H1 (cell line): Measurements from ENCODE around the gene TLL1. TPM values are rescaled to one million over a fixed set of nuclear protein-coding genes. Genes with fewer than 3 reads are reported as not detected.

Source experiments
- CEBPB ChIP-seq: IDR thresholded peaks from 2 replicates; pipeline ENCODE4 v1.6.1; 2012; ENCODE audit warnings: low read depth, low read length
- GTF2F1 ChIP-seq: IDR thresholded peaks from 2 replicates; pipeline ENCODE4 v1.6.1; 2012; ENCODE audit warnings: low read depth, low read length, improper control_type of control experiment, borderline replicate concordance
- HDAC2 ChIP-seq, 2 experiments: fragments of 300-600 bp in 1 of 2; sonication (generic) in 1 of 2; IDR thresholded peaks; 2 replicates each; pipeline ENCODE4 v1.6.1; 2011 to 2012; ENCODE audit warnings: low read depth in 2 of 2, low read length in 2 of 2, mild to moderate bottlenecking in 2 of 2, moderate library complexity in 2 of 2, borderline replicate concordance in 1 of 2, inconsistent platforms in 1 of 2
- HDAC6 ChIP-seq: IDR thresholded peaks from one replicate; pipeline ENCODE4 v1.7.1; 2012; ENCODE audit warnings: low read depth, mild to moderate bottlenecking, inconsistent platforms, low read length, moderate library complexity
- KDM1A ChIP-seq: fragments of 200-600, 300-600 bp; sonication (generic); IDR thresholded peaks from 2 replicates; pipeline ENCODE4 v1.7.1; 2016; ENCODE audit warnings: mild to moderate bottlenecking, low read length, borderline replicate concordance
- MAFK ChIP-seq: IDR thresholded peaks from 2 replicates; pipeline ENCODE4 v1.6.1; 2012; ENCODE audit warnings: low read depth, mild to moderate bottlenecking, improper control_type of control experiment, low read length
- POLR2AphosphoS5 ChIP-seq: IDR thresholded peaks from 2 replicates; pipeline ENCODE4 v1.6.1; 2011; ENCODE audit warnings: low read depth, low read length
- RXRA ChIP-seq: IDR thresholded peaks from 2 replicates; pipeline ENCODE4 v1.6.1; 2011; ENCODE audit warnings: low read depth, mild to moderate bottlenecking, low read length, moderate library complexity; ENCODE audit not compliant: insufficient read depth
- SP4 ChIP-seq: IDR thresholded peaks from 2 replicates; pipeline ENCODE4 v1.6.1; 2012; ENCODE audit warnings: low read length, inconsistent platforms
- TCF12 ChIP-seq: IDR thresholded peaks from 2 replicates; pipeline ENCODE4 v1.6.1; 2011; ENCODE audit warnings: low read depth, mild to moderate bottlenecking, low read length
- polyA plus RNA-seq, 7 experiments: library from polyadenylated mRNA; depleted of rRNA in 3 of 7; stranded (reverse) in 5 of 7; unstranded in 2 of 7; fragments of >200 nt in 5 of 7; fragments of 200-250 nt in 2 of 7; gene quantifications; 1 replicate in 5 of 7; 2 replicates in 1 of 7; 4 replicates in 1 of 7; pipeline versions ENCODE4 v1.2.1 to v1.2.3, GENCODE V29; 2011 to 2013; ENCODE audit warnings: missing spikeins in 2 of 7, mixed read lengths in 2 of 7
- total RNA-seq: library from RNA; stranded (reverse); fragmentation: NEBNext Ultra II Directional; extraction: Animal tissue kit (Norgen Biotek cat#: 25700); gene quantifications from 2 replicates; pipeline ENCODE4 v1.2.1, GENCODE V29; 2021
- TF ChIP-seq, protein P1 (sequence below): fragments of 300-600 bp; sonication (generic); IDR thresholded peaks from 2 replicates; pipeline ENCODE4 v1.7.1; 2012; ENCODE audit warnings: low read length, moderate library complexity, mild to moderate bottlenecking, inconsistent platforms; ENCODE audit not compliant: insufficient replicate concordance
- TF ChIP-seq, protein P2 (sequence below): IDR thresholded peaks from 2 replicates; pipeline ENCODE4 v1.6.1; 2012; ENCODE audit warnings: inconsistent platforms

Gene TLL1
- total and polyA plus RNA-seq, 2 of the 8 experiments (the other 6 are each of a cell fraction or from before 2014, with no cell fraction given): 0.18 to 1.1 TPM

DNA sequence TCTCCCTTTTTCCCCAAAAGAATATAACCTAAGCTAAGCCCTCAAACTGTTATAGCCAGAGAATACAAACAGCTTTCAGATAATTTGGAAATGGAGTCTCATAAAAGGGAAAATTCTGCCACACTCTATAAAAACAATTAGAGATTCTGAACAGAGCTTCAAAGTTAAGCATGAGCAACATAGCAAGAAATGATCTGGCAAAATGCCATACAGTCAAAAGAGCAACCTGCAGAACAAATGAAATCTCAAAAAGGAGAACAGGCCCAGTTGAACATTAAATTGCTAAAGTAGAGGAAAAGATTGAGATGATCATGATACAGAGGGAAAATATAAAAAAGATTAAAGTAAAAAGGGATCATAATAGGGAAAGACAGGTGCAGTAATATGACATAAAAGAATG is 250.5 kb downstream of the TLL1 start (continued):
- TF ChIP-seq, protein P1, sequence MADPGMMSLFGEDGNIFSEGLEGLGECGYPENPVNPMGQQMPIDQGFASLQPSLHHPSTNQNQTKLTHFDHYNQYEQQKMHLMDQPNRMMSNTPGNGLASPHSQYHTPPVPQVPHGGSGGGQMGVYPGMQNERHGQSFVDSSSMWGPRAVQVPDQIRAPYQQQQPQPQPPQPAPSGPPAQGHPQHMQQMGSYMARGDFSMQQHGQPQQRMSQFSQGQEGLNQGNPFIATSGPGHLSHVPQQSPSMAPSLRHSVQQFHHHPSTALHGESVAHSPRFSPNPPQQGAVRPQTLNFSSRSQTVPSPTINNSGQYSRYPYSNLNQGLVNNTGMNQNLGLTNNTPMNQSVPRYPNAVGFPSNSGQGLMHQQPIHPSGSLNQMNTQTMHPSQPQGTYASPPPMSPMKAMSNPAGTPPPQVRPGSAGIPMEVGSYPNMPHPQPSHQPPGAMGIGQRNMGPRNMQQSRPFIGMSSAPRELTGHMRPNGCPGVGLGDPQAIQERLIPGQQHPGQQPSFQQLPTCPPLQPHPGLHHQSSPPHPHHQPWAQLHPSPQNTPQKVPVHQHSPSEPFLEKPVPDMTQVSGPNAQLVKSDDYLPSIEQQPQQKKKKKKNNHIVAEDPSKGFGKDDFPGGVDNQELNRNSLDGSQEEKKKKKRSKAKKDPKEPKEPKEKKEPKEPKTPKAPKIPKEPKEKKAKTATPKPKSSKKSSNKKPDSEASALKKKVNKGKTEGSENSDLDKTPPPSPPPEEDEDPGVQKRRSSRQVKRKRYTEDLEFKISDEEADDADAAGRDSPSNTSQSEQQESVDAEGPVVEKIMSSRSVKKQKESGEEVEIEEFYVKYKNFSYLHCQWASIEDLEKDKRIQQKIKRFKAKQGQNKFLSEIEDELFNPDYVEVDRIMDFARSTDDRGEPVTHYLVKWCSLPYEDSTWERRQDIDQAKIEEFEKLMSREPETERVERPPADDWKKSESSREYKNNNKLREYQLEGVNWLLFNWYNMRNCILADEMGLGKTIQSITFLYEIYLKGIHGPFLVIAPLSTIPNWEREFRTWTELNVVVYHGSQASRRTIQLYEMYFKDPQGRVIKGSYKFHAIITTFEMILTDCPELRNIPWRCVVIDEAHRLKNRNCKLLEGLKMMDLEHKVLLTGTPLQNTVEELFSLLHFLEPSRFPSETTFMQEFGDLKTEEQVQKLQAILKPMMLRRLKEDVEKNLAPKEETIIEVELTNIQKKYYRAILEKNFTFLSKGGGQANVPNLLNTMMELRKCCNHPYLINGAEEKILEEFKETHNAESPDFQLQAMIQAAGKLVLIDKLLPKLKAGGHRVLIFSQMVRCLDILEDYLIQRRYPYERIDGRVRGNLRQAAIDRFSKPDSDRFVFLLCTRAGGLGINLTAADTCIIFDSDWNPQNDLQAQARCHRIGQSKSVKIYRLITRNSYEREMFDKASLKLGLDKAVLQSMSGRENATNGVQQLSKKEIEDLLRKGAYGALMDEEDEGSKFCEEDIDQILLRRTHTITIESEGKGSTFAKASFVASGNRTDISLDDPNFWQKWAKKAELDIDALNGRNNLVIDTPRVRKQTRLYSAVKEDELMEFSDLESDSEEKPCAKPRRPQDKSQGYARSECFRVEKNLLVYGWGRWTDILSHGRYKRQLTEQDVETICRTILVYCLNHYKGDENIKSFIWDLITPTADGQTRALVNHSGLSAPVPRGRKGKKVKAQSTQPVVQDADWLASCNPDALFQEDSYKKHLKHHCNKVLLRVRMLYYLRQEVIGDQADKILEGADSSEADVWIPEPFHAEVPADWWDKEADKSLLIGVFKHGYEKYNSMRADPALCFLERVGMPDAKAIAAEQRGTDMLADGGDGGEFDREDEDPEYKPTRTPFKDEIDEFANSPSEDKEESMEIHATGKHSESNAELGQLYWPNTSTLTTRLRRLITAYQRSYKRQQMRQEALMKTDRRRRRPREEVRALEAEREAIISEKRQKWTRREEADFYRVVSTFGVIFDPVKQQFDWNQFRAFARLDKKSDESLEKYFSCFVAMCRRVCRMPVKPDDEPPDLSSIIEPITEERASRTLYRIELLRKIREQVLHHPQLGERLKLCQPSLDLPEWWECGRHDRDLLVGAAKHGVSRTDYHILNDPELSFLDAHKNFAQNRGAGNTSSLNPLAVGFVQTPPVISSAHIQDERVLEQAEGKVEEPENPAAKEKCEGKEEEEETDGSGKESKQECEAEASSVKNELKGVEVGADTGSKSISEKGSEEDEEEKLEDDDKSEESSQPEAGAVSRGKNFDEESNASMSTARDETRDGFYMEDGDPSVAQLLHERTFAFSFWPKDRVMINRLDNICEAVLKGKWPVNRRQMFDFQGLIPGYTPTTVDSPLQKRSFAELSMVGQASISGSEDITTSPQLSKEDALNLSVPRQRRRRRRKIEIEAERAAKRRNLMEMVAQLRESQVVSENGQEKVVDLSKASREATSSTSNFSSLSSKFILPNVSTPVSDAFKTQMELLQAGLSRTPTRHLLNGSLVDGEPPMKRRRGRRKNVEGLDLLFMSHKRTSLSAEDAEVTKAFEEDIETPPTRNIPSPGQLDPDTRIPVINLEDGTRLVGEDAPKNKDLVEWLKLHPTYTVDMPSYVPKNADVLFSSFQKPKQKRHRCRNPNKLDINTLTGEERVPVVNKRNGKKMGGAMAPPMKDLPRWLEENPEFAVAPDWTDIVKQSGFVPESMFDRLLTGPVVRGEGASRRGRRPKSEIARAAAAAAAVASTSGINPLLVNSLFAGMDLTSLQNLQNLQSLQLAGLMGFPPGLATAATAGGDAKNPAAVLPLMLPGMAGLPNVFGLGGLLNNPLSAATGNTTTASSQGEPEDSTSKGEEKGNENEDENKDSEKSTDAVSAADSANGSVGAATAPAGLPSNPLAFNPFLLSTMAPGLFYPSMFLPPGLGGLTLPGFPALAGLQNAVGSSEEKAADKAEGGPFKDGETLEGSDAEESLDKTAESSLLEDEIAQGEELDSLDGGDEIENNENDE: no peak
- TF ChIP-seq MAFK: no peak
- no peak for TF ChIP-seq POLR2AphosphoS5
- TF ChIP-seq GTF2F1: no peak
- TF ChIP-seq, protein P2, sequence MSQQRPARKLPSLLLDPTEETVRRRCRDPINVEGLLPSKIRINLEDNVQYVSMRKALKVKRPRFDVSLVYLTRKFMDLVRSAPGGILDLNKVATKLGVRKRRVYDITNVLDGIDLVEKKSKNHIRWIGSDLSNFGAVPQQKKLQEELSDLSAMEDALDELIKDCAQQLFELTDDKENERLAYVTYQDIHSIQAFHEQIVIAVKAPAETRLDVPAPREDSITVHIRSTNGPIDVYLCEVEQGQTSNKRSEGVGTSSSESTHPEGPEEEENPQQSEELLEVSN: no peak
- TF ChIP-seq HDAC2 (IDR thresholded peaks at IDR 0.05; ENCODE audit: borderline replicate concordance in 1 of 2, low read depth in 2 of 2, low read length in 2 of 2): no peak
- no peak for TF ChIP-seq RXRA
- TF ChIP-seq CEBPB: no peak
- no peak for TF ChIP-seq SP4
- TF ChIP-seq HDAC6: no peak
- TF ChIP-seq TCF12: no peak
- TF ChIP-seq KDM1A: no peak
